C4-2B (cell line): Measurements from ENCODE around the gene DIP2B.

Experiments used
- ZFX ChIP-seq: fragments of 450-650 bp; IDR thresholded peaks from 2 replicates; pipeline ENCODE4 v1.6.1; 2017
- TF ChIP-seq, protein P1 (sequence below): fragments of 450-650 bp; conservative IDR thresholded peaks from 2 replicates; pipeline ENCODE4 v1.5.1; 2017; ENCODE audit warnings: mild to moderate bottlenecking

DNA sequence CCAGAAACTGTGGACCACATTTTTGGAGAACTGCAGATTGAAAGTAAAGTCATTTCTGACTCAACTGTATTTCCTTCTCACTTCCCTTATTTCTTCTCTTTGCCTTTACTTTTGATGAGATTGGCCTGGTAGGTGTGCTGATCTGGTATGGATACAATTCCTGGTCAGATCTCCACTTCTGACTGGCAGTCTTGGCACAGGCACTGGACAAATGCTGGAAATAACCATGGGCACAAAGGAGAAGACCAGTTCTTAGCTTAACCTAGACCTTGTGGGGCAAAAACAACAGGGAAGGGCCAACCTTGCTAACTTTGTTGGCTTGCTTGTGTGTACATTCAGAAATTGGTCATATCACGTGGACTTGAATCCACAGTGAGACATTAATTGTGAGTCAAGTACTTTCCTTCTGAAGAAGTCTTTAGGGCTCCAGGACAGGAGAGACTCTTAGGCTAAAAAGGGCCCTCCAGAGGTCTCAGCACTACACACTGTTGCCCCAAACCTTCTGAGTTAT, 75.0 kb downstream of the DIP2B start:
- TF ChIP-seq, protein P1, sequence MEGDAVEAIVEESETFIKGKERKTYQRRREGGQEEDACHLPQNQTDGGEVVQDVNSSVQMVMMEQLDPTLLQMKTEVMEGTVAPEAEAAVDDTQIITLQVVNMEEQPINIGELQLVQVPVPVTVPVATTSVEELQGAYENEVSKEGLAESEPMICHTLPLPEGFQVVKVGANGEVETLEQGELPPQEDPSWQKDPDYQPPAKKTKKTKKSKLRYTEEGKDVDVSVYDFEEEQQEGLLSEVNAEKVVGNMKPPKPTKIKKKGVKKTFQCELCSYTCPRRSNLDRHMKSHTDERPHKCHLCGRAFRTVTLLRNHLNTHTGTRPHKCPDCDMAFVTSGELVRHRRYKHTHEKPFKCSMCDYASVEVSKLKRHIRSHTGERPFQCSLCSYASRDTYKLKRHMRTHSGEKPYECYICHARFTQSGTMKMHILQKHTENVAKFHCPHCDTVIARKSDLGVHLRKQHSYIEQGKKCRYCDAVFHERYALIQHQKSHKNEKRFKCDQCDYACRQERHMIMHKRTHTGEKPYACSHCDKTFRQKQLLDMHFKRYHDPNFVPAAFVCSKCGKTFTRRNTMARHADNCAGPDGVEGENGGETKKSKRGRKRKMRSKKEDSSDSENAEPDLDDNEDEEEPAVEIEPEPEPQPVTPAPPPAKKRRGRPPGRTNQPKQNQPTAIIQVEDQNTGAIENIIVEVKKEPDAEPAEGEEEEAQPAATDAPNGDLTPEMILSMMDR, result no peak
- TF ChIP-seq ZFX, result no peak
